Right lobe of liver (tissue), 6 donors: ENCODE measurements around the gene CHRNB2. TPM values are rescaled to one million over a fixed set of nuclear protein-coding genes. Genes with fewer than 3 reads are reported as not detected.

Source experiments
- ATAC-seq, 4 donors: fragments of 200-7000 bp; cut with Tn5 transposase; one replicate each; pipeline ENCODE4 v1.9.1; 2020; ENCODE audit warnings: mild to moderate bottlenecking in 4 of 4, moderate library complexity in 4 of 4
- DNase-seq, 3 donors: peaks; one replicate each; pipeline ENCODE4 v3.0.0-alpha.2; 2020
- H3K27ac ChIP-seq, 3 donors: fragments of 200-600 bp; one replicate each; pipeline ENCODE4 v1.8.0; 2022
- H3K27me3 ChIP-seq, 2 donors: fragments of 200-600 bp; one replicate each; pipeline ENCODE4 v1.8.0; 2022
- H3K36me3 ChIP-seq, 4 donors: fragments of 200-600 bp; sonication (generic) in 1 of 4; one replicate each; pipeline versions ENCODE4 v1.5.1 to v1.8.0; 2017 to 2022; ENCODE audit warnings: control low read depth in 1 of 4
- H3K4me1 ChIP-seq, 4 donors: fragments of 200-600 bp; sonication (generic) in 1 of 4; one replicate each; pipeline versions ENCODE4 v1.5.1 to v1.8.0; 2017 to 2022; ENCODE audit warnings: control low read depth in 1 of 4
- H3K4me3 ChIP-seq, 3 donors: fragments of 200-600 bp; one replicate each; pipeline ENCODE4 v1.8.0; 2022
- H3K9me3 ChIP-seq, 4 donors: fragments of 200-600 bp; sonication (generic) in 1 of 4; one replicate each; pipeline versions ENCODE4 v1.5.1 to v1.8.0; 2017 to 2022; ENCODE audit warnings: control low read depth in 1 of 4
- CTCF ChIP-seq, 4 donors: fragments of 200-600 bp in 3 of 4; fragments of 450-650 bp in 1 of 4; IDR thresholded peaks; one replicate each; pipeline versions ENCODE4 v1.5.1 to v1.8.0; 2016 to 2022; ENCODE audit warnings: antibody characterized with exemption in 4 of 4, mild to moderate bottlenecking in 2 of 4
- POLR2A ChIP-seq: fragments of 450-650 bp; IDR thresholded peaks from one replicate; pipeline ENCODE4 v1.6.1; 2017; ENCODE audit warnings: antibody characterized with exemption, mild to moderate bottlenecking
- WGBS: methylation state at CpG from one replicate; pipeline ENCODE4 v1.1.6; 2018; ENCODE audit warnings: low coverage, low lambda C conversion rate; ENCODE audit not compliant: insufficient coverage; ENCODE audit errors: missing lambda C conversion rate; 5-methylcytosine and 5-hydroxymethylcytosine counted together
- intact Hi-C, 2 donors: fragments of 100-400 bp; cut with DNase I; formaldehyde crosslinking; loops; one replicate each; pipeline versions ENCODE4 v1.11.2 to v1.14.1; 2022
- total RNA-seq, 6 experiments: library from RNA; depleted of rRNA in 2 of 6; stranded (reverse); fragments of >200 nt in 2 of 6; fragmentation: NEBNext Ultra II Directional in 3 of 6; extraction: Animal tissue kit (Norgen Biotek cat#: 25700) in 3 of 6; gene quantifications; one replicate each; pipeline versions ENCODE4 v1.1.0 to v1.2.4, GENCODE V29; 2016 to 2023
- donor health status: DM: no; HTN: yes; CAD: no.
- donor health status: DM: no; HTN: no; CAD: no.
- donor health status: DM: no; HTN: no; CAD: no.
- donor health status: DM: no; HTN: yes; CAD: no.
- donor health status: DM: no; HTN: yes; CAD: no.

The CHRNB2 gene
- total RNA-seq, 6 experiments from 2014 or later = 0.07 TPM; not detected in 5

- Histone ChIP-seq H3K4me3 (no peak overlapping the region), H3K27me3 (no peaks in the 10 kb centered on the region), H3K36me3 (peaks cover 48 to 98% (median 73%) of the 10 kb centered on the region in 4 donors), H3K27ac (no peak overlapping the region), H3K9me3 (no peaks in the 10 kb centered on the region), H3K4me1 (no peaks in the 10 kb centered on the region)
- TF ChIP-seq POLR2A (no peak), CTCF (IDR thresholded peaks at IDR 0.05) (no peak)
- intact Hi-C loops = no loop called here
- ATAC-seq (no peak), DNase-seq (no peak)
- WGBS = 71% methylated on average over 9 of the region's 9 CpGs
These were observed 16.9 kb downstream of the CHRNB2 start for GRCh38 chr1:154584267-154584994.

- Histone ChIP-seq H3K36me3 (peaks cover 45 to 98% (median 75%) of the 10 kb centered on the region in 4 donors), H3K27ac (no peak overlapping the region), H3K27me3 (no peaks in the 10 kb centered on the region), H3K9me3 (no peaks in the 10 kb centered on the region), H3K4me3 (no peak overlapping the region), H3K4me1 (no peaks in the 10 kb centered on the region)
- intact Hi-C loops = no loop called here
- DNase-seq (no peak), ATAC-seq (no peak)
- TF ChIP-seq CTCF (IDR thresholded peaks at IDR 0.05) = no peak
- WGBS = 84% methylated on average over 3 of the region's 10 CpGs
These were observed 18.7 kb downstream of the CHRNB2 start for GRCh38 chr1:154586231-154586630.

GRCh38 chr1:154586641-154587040 is 19.1 kb downstream of the CHRNB2 start:
- WGBS = 88% methylated on average over 6 of the region's 6 CpGs
- Histone ChIP-seq H3K36me3 (peaks cover 45 to 100% (median 75%) of the 10 kb centered on the region in 4 donors), H3K27ac (no peak overlapping the region), H3K4me3 (no peak overlapping the region), H3K9me3 (no peaks in the 10 kb centered on the region), H3K27me3 (no peaks in the 10 kb centered on the region), H3K4me1 (no peaks in the 10 kb centered on the region)
- ATAC-seq = no peak
- no peak for DNase-seq
- intact Hi-C loops = no loop called here
- TF ChIP-seq POLR2A (no peak), CTCF (IDR thresholded peaks at IDR 0.05) (no peak)

- no peaks in the 10 kb centered on the region for H3K4me1 ChIP-seq
- no peak overlapping the region for H3K4me3 ChIP-seq
- H3K27ac ChIP-seq = no peak overlapping the region
- H3K27me3 ChIP-seq = no peaks in the 10 kb centered on the region
- intact Hi-C loops = no loop called here
- no peaks in the 10 kb centered on the region for H3K9me3 ChIP-seq
- DNase-seq (no peak), ATAC-seq (no peak)
- H3K36me3 ChIP-seq = peaks cover 46 to 100% (median 73%) of the 10 kb centered on the region in 4 donors
- no peak for TF ChIP-seq POLR2A
- TF ChIP-seq CTCF (IDR thresholded peaks at IDR 0.05) = no peak
- 92% methylated on average over 2 of the region's 10 CpGs for WGBS
These were observed 22.2 kb downstream of the CHRNB2 start for GRCh38 chr1:154589780-154590179.
